Putamen (tissue), 1 donor: Measurements from ENCODE around the gene DGAT2.

Experiments
- DNase-seq: peaks from one replicate; pipeline ENCODE4 v3.0.0-alpha.2; 2016; ENCODE audit warnings: low spot score

DGAT2 gene

GRCh38 chr11:75826461-75827230 is 58.1 kb downstream of the DGAT2 start:
- no peak for DNase-seq

DNA sequence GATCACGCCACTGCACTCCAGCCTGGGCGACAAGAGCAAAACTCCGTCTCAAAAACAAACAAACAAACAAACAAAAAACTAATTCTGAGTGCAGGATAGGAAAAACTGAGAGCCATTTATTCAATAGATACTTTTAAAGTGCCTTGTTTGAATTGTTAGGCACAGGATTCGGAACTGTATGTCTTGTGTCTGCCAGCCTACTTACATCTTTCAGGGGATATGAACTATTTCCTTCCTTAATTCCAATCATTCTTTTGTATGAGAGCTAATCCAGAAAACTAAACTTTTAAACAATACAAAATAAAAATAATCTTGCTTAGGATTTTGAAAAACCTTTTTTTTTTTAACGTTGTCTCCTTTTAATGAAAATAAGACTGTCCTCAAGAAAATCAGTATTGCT is 59.0 kb downstream of the DGAT2 start:
- no peak for DNase-seq

DNA sequence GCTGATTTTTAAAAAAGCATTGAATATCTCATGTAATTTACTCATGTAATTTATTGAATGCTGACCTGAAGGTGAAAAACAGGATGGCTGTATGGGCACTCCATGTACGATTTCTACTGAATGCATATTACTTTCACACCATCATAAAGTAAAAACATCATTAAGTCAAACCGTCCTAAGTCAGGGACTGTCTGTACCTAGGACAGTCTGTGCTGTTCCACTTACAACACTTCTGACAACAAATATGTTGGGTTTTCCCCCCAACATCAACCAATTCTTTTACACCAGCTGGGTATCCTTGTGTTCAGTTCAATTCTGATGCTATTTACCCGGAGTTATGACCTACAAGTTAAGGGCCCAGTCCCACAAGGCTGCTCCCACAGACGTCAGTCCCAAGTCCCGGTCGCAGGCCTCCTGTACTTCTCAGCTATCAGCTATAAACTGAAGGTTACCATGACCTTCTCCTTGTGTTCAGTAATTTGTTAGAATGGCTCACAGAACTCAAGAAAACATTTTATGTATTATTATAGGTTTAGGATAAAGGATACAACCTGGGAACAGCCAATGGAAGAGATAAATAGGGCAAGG is 63.4 kb downstream of the DGAT2 start:
- DNase-seq = no peak

DNA sequence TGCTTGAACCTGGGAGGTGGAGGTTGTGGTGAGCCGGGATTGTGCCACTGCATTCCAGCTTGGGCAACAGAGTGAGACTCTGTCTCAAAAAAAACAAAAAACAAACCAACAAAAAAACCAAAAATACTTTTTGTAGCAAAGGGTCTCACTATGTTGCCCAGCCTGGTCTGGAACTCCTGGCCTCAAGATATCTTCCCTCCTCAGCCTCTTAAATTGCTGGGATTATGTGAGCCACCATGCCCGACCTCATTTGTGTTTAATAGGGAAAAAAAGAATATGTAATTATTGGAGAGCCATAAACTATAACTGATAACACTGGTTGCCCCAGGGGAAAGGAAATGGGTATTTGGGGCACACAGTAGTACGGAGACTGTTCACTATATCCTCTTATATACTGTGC is 66.2 kb downstream of the DGAT2 start:
- DNase-seq = no peak

DNA sequence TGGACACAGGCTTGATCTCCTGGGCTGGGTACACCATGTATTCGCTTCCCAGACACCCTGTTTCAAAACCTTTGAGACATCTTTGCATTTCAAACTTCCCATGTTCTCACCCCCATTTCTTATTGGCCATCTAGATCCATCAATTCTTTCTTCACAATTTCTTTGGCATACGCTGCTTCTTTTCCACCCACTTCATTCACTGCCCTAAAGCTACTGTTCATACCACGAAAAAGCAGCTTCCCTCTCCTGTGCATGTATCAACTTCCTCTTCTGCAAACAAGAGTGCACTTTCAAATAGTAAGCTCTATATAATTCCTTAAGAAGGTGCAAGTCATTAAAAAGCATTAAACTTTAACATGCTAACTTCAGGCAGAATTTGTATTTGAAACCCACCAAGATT is 67.8 kb downstream of the DGAT2 start:
- DNase-seq = no peak

DNA sequence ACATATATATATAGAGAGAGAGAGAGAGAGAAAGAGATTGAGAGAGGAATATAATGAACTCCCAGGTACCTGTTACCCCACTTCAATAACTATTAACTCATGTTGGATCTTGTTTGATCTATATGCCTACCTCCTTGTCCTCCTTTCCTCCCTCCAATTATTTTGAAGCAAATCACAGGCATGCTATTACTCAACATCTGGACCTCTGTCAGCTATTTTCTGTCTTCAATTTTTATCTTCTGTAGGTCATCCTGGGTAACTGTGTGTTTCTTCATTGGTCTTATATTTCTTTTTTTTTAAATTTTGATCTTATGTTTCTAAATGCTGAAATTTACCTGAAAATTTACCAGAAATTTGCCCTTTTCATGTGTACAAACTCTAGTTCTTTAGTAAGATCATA is 71.3 kb downstream of the DGAT2 start:
- no peak for DNase-seq

GRCh38 chr11:75840522-75840921 is 71.9 kb downstream of the DGAT2 start:
- DNase-seq = no peak

DNA sequence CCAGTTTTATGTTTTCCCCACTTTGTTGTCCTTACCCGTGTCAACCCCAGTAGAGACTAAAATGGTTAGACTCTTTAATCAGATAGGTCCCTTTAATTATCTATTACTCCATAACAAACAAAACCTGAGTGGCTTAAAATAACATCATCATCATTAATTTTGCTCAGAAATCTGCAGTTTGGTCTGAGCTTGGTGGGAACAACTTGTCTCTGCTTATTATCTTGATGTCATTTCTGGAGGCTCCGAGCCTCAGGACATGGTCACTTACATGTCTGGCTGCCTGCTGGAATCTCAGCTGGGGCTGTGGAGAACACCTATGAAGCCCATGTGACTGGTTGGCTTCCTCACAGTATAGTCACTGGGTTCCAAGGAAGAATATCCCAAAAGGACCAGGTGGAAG is 73.2 kb downstream of the DGAT2 start:
- no peak for DNase-seq

- DNase-seq = no peak
Observed at GRCh38 chr11:75845324-75845723, 76.7 kb downstream of the DGAT2 start.

DNA sequence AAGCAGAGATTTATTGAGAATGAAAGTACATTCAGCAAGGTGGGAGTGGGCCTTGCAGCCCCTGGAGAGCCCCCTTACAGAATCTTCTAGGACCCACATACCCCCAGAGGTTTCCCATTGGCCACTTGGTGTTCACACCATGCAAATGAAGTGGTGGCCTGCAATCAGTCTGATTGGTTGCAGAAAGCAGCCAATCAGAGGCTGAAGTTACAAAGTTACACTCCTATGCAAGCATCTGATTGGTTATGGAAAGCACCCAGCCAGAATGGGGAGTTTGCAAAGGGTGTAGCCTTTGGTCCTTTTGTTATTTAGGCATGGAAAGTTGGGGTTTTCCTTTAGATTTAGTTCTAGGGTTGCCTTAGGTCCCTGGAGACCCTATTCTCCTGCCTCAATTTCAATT is 81.3 kb downstream of the DGAT2 start:
- DNase-seq = no peak

GRCh38 chr11:75850787-75851186 is 82.2 kb downstream of the DGAT2 start:
- no peak for DNase-seq
